ENCODE measurements around the gene PTPRN2.
"Not testable (repeated sequence)": the region's sequence is repeated elsewhere in the genome, so short reads cannot be mapped to it uniquely, and the experiment has no call there.

The PTPRN2 gene

DNA sequence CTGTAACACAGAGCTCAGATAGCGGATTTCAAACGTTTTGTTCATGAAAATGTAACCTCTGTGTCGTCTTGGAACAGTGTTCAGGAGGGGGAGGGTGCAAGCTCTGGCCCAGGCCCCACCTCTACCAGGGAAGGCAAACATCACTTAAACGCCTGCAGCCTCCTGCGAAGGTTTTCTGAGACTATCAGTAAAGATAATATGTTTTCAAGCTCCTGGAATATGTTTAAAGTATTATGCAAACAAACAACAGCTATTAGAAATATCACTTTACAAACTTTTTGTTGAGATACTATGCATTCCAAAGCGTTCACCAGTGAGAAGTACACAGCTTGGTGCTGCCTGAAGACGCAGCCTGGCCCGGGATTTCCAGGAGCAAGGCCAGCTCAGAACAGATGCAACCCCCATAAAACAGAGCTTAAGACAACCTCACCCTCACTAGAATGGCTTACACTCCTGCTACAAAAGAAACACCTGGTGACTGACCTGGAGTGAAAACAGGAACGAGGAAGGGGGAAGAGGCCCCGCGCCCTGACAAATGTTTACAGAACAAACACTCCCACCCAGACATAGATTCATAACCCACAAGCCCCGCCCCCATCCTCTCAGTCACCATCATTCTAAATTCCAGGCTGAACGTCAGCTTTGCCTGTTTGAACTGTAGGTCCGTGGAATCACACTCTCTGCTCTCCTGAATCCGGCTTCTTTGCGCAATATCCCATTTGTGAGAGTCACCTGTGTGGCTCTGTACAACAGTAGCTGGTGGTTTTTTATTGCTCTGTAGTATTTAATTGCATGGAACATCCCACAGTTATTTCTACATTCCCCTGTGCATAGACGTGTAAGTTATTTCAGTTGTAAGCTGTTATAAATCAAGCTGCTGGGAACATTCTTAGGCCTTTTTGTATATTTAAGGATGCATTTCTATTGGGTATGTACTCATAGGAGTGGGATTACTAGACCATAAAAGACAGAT lies 155.0 kb downstream of the PTPRN2 start:
- DNase-seq, result peak; percentile 68

DNA sequence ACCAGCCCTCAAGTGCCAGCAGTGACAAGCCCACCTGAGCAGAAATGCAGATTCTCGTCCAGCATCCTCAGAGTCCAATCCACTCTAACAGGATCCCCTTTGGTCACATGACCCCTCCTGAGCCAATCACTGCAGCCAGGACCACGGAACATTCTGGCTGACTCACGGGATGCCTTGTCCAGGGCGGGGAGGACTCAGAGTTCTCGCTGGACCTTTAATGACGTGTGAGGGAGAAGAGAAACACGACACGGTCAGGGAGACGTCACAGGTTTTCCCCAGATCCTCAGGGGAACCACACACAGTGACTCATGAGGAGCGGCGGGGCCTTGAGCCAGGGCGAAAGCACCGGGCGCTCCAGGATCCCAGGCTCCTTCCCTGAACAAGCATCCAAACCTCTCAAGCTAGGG lies 155.7 kb downstream of the PTPRN2 start:
- no peak for DNase-seq

DNA sequence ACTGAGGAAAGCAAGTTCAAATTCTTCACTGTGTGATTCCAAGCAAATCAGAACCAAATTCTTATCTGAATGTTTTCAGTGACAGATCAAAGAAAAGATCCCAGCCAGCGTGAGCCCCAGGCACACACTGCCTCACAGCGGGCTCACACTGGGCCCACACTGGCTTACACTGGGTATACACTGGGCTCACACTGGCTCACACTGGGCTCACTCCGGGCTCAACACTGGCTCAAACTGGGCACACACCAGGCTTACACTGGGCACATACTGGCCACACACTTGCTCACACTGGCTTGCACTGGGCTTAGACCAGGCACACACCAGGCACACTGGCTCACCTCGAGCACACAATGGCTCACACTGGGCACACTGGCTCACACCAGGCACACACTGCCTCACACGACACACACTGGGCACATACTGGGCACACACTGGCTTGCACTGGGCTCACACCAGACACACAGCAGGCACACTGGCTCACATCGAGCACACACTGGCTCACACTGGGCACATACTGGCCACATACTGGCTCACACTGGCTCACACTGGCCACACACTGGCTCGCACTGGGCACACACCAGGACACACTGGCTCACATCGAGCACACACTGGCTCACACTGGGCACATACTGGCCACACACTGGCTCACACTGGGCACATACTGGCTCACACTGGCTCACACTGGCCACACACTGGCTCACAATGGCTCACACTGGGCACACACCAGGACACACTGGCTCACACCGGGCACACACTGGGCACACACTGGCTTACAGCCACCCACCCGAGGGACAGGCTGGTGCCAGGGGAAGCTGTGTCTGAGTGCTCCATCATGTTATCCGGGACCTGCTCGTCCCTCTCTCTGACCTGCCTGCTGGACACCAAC lies 156.3 kb downstream of the PTPRN2 start:
- no peak for DNase-seq

DNA sequence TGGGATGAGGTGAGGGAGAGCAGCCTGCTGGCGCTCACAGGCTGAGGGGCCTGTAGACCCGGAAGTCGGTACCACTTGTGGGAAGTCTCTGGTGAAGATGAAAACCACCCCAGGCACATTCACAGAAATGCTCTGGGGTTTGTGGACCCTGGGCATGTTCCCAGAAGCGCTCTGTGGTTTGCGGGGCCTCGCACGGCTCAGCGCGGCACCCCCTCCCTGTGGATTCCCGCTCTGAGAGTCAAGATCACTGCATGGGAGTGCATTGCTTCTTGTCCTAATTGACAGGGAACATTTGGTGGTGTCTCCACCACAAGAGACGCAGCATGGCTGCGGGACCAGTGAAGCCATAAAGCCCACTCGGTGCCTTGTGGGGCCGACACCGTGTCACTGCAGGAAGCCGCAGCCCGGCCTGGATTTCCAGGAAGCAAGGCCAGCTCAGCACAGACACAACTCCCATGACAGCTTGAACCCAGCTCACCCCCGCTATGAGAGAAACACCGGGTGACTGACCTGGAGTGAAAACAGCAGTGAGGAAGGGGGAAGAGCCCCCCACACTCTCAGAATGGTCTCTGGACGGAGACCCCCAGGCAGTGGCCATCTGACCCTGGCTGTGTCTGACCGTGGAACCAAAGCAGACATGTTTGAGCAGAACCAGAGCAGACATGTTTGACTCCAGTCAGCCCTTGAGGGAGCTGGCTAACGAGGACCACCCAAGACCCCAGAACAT lies 157.2 kb downstream of the PTPRN2 start:
- no peak for DNase-seq

DNA sequence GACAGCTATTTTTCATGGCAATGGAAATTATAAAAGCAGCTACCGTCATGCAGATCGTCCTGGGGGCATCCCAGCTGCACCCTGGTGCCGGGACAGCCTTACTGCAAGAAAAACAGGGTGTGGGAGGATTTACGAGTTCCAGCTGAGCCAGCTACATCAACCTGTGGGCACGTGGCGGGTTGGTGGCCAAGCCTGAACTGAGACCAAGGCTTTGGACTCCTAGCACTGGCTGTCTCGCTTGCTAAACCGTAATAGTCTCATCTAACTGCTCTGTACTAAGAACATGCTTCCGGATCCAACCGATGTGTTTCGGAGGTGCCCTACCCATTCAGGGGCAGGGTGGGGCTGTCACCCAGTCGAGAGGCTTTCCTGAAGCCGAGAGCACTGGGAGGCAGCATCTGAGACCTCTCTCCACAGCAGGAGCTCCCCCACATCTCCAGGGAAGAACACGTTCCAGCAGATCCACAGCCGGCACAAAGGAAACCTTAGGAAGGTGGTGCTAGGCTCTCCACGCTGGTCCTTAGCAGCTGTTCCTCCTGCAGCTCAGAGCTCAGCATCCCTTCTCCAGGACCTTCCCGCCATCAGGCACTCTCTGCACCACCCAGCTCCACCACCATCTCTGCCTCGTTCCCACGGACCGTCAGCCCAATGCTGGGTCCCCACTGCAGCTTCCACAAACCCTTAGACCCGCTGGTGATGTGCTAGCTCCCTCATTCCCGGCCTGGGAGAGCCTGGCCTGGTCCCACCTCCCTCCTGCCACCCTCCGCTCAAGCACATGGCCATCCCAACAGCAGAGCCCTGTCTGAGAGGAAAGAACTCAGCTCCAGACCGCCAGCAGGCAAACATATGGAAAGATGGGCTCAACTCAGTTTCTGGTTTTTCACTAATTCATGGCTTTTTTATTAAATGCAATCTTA lies 158.5 kb downstream of the PTPRN2 start:
- DNase-seq, result no peak

DNA sequence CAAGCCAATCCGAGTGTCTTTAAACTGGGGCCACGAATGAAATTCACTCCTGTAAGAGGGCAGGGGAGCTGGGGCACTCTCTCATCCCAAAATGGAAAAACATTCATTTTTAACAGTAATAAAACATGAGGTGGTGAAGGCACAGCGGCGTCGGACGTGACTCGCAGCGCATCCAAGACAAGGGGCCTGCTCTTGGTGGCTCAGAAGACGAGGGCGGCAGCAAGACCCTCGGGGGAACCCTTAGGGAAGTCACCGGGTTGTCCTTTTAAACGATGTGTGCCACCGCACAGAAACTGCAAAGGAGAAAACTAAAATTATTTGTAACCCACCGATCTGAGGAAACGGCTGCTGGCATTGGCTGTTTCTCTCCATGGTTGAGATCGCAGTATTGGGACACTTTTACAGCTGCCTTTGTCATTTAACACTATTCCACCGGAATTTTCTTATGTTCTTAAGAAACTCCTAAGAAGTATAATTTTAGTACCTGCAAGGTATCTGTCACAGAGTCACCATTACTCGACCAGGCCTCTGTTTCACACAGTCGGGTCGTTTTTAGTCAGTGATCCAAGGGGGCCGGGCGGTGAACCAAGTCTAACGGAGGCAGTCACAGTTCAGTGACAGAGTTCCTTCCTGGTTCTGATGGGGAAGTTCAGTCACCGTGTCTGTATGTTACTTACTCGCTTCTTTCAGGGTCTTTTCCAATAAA lies 159.3 kb downstream of the PTPRN2 start:
- DNase-seq, result no peak

DNA sequence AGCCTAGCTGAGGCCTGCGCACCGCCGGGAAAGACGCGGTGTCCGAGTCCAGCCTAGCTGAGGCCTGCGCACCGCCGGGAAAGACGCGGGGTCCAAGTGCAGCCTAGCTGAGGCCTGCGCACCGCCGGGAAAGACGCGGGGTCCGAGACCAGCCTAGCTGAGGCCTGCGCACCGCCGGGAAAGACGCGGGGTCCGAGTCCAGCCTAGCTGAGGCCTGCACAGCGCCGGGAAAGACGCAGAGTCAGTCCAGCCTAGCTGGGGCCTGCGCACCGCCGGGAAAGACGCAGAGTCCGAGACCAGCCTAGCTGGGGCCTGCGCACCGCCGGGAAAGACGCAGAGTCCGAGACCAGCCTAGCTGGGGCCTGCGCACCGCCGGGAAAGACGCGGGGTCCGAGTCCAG lies 161.9 kb downstream of the PTPRN2 start:
- DNase-seq, result not testable (repeated sequence)

DNA sequence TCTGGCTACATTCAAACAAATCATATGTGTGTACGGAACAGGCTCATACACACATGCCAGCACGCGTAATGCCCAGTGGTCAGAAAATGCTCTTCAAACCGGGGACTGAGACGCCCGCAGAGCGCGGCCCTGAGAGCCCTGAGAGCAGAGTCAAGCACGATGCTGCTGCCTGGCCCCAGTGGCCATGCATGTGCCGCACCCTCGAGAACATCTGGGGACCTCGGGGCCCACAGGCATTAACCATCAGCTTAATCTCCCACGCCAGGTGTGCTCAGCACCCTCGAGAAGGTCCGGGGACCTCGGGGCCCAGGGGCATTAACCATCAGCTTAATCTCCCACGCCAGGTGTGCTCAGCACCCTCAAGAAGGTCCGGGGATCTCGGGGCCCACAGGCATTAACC lies 163.1 kb downstream of the PTPRN2 start:
- DNase-seq, result no peak

DNA sequence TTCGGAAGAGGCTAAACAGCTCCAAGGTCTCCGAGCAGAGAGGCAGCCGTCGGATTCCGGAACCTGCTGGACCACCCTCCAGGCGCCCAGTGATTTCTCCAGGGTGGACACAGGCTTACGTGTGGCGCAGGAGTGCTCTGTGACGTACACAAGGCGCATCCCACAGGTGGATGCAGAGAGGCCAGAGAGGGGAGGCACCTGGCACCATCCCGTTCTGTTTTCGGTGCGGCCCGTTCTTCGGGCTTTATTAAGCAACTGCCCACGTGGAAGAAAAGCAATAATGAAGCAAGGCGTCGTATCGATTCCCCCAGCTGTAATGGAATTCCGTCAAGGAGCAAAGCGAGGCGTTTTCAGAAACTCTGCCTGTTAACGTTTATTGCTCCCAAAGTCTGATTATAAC lies 163.6 kb downstream of the PTPRN2 start:
- no peak for DNase-seq

DNA sequence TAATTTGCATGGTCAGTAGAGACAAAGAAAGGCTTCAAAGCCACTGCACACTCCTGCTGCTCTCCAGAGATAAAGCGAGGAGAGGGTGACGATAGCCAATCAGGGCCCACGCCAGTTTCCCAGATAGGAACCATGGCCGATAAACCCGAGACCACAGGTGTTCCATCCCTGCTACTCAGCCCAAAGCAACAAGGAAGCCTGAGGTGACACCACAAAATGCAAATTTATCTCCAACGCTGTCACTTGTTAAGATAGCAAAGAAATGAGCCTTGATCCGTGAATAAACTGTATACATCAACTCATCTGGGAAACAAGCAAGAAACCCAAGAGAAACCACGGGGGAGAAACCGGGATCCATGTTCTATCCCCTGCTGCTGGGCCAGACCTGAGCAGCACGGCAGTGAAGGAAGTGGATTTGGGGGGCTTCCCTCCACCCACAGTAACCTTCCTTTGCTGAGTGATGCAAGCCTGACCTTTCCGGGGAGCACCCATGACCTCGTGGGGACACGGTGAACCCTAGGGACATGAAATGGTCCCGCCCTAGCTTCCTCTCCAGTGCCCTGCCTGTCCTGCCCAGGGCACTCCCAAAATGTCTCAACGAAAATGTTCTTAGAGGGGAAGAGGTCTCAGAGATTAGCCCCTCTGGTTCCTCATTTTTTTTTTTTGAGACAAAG lies 164.6 kb downstream of the PTPRN2 start:
- DNase-seq, result no peak

DNA sequence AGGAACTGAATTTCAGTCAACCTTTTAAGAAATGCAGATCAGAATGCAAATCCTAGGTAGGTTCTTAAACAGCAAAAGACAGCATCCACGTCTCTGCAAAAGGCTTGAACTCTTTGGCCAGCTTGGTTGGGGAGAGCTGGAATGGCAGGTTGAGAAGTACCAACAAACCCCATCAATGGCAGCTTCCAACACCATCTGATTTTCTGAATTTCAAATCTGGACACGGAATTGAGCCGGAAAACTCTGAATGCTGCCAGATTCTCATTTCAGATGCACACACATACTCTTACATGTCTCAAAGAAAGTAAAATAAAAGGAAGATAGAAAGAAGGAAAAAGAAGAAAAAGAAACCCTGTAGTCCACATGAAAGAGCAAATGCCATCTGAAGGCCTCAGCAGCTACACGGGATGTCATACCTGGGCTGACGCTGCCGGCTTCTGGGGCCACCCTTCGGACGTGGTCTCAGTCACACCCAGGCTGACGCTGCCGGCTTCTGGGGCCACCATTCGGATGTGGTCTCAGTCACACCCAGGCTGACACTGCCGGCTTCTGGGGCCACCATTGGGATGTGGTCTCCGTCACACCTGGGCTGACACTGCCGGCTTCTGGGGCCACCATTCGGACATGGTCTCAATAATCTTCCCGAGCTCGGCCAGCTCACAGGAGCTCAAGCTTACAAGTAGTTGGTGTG lies 165.3 kb downstream of the PTPRN2 start:
- DNase-seq, result no peak

DNA sequence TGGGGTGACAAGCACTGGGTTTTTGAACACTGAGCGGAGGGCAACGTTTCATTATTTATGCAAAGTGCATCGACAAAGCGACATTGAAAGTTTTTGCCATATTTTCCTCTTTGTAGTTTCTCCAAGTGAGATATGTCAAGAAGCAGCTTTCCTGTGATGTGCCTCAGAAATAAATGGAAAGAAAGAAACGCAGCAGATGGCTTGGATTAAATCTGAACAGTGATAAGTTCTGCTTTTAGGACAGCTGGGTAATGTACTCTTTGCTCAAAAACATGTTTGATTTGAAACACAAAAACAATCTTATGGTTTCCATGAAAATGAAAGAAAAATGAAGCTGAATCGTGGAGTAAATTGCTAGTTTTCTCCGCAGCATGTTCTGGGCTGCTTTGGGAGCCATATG lies 166.3 kb downstream of the PTPRN2 start:
- DNase-seq, result no peak

DNA sequence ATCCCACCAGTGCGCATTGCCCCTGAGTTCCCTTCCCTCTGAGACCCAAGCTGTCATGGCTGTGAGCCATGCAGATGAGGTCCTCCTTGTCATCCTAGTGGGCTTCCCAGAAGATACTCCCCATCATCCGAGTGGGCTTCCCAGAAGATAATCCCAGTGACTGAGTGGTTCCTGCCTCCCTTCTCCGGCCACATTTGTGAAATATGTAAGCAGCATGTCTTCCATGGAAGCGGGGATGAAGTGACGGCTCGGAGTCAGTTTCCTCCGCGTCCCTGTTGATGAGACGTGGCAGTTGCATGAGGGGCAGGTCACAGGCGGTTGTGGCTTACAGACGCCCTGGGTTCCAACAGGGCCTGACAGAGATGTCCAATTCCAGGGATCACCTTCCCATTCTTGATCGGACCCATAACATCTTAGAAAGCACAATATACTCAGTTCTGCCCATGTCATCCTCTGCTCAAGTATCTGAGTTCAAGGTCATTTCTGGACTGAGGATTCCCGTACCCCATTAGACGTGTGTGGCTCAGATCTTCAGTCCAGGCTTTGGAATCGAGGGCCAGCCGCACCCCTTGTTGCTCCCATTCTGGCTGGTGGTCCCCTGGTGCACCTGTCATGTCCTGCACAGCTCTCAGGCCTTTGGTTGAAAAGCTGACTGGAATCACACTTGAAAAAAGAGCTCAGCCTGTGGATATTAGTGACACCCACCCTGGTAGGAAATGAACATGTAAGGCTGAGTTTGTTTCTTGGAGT lies 166.9 kb downstream of the PTPRN2 start:
- no peak for DNase-seq

DNA sequence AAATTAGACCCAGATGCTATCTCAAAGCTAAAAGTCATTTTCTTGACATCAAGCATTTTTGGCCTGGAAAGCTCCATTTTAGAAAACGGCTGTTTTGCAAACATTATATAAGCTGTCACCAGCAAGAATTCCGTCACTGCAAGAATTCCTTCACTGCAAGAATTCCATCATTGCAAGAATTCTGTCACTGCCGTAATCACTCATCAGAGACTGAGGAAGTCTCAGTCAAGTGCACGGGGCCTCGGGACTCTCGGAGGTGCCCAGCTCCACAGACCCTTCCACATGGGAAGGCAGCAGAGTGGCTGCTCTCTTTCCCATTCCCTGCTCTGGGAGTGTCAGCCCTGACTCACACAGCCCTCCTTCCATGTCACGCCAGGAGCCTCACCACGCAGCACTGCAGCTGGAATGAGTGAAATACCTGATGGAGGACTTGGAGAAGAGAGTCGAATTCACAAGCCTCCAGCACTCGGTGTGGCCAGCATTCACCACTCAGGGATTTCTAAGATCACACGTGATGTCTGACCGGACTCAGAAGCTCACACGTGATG lies 168.3 kb downstream of the PTPRN2 start:
- DNase-seq, result no peak

DNA sequence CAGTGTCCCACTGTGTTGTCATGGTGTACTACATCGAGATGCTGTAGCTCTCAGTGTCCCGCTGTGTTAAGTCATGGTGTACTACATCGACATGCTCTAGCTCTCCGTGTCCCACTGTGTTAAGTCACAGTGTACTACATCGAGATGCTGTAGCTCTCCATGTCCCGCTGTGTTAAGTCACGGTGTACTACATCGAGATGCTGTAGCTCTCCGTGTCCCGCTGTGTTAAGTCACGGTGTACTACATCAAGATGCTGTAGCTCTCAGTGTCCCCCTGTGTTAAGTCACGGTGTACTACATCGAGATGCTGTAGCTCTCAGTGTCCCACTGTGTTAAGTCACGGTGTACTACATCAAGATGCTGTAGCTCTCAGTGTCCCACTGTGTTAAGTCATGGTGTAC lies 169.2 kb downstream of the PTPRN2 start:
- DNase-seq, result not testable (repeated sequence)

DNA sequence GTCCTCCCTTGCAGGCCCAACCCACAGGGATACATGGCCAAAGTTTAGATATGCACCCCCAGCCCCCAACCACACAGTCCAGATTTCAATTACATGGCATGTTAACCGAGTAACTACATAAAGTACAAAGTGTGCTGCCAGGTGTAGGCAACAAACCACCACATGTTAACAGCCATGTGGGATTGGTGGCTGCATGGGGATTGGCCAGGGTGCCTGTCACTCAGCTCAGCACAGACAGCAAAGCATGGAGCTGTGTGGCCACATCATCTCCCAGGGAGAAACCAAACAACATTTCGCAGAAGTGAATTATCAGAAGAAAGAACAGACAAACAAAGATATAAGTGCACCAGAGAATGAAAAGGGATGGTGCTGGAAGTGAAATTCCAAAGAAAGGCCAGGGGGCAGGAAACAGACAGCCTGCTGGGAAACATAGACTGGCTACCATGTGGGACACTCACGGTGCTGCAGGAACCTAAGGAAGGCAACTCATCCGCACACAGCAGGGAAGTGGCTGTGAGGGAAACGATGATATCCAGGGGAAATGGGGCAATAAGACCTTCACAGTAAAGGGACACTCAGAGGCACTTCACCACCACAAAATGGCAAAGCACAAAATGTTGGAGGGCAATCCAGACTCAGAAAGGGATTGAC lies 171.2 kb downstream of the PTPRN2 start:
- no peak for DNase-seq

DNA sequence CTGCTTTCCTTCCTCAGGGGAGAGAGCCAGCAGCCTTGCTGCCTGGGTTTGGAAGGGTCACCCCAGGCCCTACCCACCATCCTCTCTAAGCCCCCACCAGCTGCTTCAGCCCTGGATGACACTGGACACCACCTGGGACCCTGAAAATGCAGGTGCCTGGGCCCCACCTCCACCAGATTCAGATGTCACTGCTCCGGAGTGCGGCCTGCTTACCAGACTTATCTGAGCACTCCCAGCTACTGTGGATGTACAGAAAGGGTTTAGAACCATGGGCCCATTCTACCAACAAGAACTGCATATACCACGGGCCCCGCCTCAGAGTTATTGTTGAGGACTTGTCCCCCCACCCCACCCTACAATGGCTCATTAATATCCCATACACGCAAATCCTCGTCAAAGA lies 172.3 kb downstream of the PTPRN2 start:
- DNase-seq, result no peak

DNA sequence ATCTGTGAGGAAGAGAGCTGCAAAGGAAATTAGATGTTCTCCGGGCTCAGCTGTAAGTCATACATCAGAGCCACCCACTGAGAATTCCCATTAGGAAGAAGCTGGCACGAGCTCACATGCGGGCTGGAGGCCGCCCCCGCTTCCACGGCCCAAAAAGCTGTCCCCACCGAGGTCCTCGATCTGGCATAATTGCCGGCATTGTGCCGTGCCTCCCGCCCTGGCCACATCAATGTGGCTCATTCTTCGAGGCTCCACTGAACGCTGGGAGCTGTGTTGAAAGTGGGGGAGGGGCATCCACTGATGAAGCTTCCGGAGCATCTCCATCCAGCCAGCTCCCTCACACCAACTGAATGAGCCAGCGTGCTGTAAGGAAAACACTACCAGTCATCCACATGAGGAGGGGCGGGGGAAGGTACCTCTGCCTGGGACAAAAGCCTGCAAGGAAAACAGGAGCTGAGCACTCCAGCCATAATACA lies 173.1 kb downstream of the PTPRN2 start:
- peak; percentile 97 for DNase-seq
